Midbrain (tissue), 1 donor: Measurements from ENCODE around the gene PKD1.

Source experiments
- DNase-seq: peaks from one replicate; lab custom pipeline; 2025; lab: John Stamatoyannopoulos, UW

PKD1 gene

DNA sequence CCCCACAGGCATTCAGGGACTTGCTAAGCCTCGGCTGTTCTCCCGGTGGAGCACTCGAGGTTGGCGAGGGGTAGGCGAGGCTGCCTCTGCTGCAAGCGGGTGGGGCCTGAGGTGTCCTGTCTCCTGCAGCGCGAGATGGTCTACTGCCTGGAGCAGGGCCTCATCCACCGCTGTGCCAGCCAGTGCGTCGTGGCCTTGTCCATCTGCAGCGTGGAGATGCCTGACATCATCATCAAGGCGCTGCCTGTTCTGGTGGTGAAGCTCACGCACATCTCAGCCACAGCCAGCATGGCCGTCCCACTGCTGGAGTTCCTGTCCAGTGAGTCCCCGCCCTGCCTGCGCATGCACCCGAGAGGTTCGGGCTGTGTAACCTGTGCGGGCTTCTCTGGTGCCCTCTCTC, 61.6 kb downstream of the PKD1 start:
- no peak for DNase-seq

DNA sequence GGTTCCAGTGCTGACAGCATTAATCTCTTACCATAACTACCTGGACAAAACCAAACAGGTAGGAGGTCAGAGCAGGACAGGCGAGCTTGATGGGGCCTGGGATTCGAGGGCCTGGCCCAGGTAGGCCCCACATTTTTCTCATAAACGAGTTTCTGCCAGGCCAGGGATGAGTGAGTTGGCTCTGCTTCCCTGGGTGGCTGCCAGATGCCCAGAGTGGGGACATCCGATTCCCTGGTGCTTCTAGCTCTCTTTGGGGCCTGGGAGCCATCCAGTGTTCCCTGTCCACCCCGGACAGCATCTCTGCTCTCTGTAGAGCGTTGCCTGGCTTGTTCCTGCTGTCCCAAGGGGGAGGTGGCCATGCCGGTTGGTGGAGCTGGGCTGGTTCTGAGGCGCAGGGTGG, 62.8 kb downstream of the PKD1 start:
- DNase-seq = no peak

DNA sequence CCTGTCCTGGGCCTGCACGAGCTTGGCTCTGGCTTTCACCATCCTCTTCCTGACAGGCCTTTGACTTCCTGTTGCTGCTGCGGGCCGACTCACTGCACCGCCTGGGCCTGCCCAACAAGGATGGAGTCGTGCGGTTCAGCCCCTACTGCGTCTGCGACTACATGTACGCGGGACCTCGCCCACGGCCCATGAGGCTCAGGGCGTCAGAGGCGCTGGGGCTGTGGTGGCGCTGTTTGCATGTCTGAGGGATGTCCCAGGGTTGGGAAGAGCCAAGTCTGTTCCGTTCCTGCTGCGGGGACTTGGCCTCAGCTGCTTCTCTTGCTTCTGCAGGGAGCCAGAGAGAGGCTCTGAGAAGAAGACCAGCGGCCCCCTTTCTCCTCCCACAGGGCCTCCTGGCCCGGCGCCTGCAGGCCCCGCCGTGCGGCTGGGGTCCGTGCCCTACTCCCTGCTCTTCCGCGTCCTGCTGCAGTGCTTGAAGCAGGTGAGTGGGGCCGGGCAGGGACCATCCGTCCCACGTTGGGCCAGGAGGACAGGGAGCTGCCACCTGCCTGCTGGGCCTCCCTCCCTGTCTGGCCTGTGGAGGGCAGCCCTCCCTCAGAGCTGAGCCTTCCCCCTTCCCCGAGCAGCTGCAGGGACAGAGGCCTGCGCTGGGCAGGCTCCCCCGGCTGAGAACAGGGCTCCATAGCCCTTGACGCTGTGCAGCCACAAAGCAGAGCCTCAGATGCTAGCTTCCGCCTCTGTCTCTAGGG, 64.1 kb downstream of the PKD1 start:
- DNase-seq = no peak

DNA sequence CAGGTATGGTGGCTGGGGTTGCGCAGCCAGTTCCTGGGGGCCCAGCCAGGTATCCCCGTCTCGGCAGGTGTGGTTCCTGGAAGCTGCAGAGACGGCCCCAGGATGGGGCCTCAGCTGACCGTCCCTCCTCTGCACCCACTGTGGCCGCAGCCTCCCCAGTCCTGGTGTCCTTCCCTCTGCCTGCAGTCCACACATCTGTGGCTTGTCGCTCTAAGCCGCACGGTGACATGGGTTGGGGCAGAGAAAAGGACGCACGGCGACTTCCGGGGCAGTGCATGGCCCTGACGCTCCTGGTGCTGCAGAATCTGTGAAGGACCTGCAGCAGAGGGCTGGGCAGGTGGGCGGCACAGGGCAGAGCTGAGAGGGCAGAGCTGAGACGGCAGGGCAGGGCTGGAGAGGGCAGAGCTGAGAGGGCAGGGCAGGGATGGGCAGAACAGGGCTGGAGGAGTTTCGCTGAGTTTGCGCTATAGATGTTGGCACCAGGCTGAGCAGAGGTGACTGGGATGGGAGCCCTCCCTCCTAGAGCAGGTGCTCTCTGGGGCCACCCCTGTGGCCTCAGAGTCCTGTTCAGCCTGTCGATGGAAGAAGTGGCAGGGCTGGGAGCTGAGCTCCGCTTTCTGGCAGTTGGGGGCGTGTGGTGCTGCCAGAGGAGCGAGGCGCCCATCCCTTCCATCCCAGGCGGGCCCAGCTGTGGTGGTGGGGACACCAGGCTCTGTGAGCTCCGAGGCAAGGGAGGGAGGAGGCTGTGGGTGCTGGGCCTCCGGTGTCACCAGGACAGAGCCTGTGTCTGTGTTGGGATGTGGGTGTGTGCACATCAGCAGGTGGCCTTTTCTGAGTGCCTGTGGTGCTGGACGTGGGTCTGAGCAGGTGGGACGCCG, 64.9 kb downstream of the PKD1 start:
- DNase-seq = no peak

DNA sequence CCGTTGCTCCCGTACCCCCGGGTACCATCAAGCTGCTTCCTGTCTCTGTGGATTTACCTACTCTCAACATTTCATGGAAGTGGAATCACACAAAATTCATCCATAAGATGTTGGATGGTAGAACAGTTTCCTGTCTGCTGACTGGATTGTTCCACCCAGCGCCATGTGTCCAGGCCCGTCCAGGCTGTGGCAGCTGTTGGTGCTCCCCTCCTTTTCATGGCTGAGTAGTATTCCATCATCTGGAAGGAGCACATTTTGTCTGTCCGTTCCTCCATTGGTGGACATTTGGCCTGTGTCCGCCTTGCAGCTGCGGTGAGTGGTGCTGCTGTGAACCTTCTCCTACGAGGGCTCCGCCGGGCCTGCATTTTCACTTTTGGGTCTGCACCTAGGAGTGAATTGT, 69.6 kb downstream of the PKD1 start:
- DNase-seq = no peak

DNA sequence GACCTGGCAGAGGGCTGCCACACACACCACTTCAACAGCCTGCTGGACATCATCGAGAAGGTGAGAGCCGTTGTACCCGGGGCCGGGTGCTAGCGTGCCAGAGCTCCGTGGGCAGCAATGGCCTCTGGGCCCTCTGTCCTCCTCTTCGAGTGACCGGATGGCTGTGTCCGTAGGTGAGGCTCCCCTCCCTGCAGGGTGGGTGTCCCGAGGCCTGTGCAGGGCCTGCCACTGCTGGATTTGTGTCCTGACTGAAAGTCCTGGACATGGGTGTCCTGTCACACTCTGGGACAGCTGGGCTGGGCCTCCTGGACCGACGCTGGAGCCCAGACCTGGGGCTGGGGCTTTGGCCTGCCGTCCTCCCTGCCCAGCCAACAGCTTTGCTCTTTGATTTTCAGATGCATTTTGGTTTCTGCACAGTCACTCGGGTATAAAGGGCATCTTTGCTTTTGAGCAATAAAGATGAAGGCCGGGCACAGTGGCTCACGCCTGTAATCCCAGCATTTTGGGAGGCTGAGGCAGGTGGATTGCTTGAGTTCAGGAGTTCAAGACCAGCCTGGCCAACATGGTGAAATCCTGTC, 71.2 kb downstream of the PKD1 start:
- no peak for DNase-seq

DNA sequence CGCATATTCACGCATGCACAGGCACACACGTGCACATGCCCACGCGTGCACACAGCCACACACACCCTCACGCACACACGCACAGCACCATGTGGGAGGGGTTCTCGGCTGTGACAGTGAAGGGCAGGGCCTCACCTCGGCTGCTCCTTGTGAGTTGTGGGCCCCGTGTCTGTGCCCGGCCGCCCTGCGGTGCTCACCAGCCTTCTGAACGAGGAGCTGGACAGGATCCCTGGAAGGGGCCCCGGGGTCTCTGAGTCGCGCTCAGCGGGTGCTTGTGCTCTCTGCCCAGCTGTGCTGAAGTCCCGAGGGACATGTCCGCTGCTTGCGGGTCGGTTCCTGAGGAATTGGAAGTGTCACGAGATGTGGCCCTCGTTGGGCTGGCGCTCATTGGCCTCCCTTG, 71.8 kb downstream of the PKD1 start:
- no peak for DNase-seq

DNA sequence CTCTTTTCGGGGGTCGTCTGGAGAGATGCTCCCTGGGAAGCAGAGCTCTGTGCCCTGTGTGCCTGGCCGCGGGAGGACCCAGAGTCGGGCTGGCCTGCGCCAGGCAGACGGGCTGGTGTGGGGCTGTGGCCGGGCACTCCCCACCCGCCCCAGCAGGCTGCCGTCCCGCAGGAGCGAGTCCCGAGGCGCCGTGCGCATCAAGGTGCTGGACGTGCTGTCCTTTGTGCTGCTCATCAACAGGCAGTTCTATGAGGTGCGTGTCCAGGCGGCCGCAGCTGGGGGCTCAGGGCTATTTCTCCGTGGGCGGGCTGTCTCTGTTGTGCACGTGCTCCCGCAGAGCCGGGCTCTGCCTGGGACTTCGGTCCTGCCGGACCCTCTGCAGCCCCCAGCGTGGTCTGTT, 72.9 kb downstream of the PKD1 start:
- DNase-seq = no peak

DNA sequence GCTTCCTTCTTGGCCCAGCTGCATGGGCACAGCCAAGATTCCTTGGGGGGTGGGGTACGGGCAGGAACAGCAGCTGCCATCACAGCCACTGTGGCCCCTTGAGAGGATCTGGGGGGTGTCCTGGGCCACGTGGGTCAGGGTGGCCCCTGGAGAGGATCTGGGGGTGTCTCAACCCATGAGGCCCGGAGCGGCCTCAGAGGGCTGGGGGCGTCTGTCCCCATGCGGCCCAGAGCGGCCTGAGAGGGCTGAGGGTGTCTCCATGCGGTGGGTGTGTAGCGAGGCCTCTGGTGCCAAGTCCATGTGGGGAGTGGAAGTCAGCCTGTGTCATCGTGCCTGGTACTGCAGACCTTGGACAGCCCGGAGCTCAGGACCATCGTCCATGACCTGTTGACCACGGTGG, 74.2 kb downstream of the PKD1 start:
- DNase-seq = no peak

DNA sequence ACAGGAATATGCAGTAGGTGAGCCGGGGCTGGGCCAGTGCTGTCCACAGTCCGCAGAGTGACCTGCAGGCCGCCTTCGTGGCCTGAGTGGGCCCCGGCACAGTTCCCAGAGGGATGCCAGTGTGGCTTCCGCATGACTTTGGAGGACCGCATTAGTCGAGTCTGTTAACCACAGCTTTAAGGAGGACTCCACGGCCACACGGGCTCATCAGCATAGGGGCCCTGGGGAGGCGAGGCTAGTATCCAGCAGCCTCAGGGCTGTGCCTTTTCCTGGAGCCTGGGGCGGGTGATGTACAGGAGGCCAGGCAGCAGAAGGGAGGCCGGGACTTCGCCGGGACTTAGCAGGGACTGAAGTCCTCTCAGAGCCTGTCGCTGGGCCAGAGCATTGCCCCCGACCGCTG, 74.7 kb downstream of the PKD1 start:
- DNase-seq = no peak

DNA sequence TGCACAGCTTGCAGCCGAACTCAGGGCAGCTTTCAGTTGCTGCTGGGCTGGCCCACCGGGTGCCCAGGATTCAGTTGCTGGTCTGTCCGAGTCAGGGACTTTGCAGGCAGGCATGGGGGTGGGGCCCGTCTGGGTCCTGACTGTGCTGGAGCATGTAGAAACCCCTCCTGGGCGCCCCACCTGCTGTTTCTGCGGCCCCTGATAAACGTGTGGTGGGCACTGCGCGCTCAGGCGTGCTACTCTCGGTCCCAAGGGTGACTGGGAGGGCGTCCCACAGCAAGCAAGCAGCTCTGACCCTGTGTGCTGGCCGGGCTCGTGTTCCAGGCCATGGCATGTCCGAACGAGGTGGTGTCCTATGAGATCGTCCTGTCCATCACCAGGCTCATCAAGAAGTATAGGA, 75.4 kb downstream of the PKD1 start:
- DNase-seq = no peak

DNA sequence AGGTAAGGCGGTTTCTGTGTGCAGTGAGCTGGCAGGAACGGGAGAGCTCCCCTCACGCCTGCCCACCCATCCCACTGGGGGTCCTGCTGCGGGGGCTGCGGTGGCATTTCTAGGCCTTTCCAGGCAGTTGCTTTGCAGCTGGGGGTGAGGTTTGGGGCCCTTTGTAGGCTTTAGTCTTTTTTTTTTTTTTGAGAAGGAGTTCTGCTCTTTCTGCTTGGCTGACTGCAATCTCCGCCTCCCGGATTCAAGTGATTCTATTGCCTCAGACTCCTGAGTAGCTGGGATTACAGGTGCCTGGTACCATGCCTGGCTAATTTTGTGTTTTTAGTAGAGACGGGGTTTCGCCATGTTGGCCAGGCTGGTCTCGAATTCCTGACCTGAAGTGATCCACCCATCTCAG, 76.8 kb downstream of the PKD1 start:
- no peak for DNase-seq

DNA sequence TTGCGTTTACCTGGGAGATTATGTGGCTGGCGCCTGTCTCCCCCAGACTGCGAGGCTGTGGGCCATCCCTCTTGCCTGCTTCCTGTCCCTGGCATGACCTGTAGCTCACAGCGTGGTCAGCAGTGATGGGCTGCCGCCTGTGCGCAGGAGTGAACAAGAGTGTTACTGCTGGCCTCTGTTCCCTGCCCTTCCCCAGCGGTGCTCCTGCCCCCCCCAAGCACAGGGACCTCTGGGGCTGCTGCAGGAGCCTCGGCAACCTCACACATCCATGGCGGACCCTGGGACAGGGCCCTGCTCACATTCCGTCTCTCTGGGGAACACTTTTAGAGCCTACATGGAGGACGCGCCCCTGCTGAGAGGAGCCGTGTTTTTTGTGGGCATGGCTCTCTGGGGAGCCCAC, 77.3 kb downstream of the PKD1 start:
- no peak for DNase-seq

DNA sequence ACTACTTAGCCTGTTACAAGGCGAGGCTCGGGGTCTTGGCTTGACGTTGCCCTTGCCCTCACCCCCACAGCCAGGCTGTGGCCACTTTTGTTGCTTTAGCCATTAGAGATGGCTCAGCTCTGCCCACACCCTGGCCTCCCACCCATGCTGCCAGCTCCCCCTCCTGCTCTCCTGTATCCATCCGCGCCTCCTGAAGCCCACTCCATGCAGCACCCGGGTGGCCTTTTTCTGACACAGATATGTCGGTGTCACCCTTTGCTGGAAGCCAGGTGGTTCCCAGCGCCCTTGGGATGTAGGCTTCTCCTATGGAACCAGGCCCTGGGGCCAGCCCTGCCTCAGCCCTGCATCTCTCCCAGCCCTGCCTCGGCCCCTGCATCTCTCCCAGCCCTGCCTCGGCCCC, 78.3 kb downstream of the PKD1 start:
- DNase-seq = no peak

DNA sequence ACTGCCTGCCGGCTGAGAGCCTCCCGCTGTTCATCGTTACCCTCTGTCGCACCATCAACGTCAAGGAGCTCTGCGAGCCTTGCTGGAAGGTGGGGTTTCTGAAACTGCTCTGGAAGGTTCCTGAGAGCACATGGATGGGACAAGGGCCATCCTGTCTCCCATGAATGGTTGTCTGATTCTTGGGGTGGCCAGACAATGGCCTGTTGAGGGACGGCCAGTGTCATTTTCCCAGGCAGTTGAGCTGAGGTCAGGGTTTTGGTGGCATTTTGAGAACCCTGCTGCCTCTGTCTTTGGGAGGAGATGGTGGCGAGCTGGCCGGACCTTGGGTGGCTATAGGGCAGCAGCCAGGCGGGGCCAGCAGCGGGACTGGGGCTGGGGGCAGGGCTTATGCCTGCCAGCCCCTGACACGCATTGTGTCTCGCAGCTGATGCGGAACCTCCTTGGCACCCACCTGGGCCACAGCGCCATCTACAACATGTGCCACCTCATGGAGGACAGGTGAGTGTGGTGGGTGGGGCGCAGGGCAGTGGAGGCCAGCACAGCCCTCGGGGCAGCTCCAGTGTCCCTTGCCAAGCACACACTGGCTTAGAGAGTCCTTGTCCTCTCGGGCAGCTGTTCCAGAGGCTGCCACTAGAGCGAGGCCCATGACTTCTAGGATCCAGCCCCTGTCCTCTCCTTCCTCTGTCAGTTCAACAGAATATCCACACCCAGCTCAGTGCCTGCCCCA, 78.9 kb downstream of the PKD1 start:
- DNase-seq = peak; percentile 38

DNA sequence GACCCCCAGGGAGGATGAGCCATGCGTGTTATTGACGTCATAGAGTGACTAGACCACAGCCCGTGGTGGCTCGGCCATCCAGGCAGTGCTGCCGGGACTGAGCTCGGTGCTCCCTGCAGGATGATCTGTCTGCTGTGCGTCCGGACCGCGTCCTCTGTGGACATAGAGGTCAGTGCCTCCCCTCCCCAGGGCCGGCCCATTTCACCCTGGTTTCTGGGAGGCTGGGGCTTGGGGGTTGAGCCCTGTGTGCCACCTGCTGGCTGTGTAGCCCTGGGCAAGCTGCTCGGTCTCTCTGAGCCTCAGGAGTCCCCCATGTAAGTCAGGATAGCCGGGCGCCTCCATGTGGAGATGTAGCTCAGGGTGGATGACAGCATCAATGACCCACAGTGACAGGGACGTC, 79.6 kb downstream of the PKD1 start:
- DNase-seq = peak; percentile 2

DNA sequence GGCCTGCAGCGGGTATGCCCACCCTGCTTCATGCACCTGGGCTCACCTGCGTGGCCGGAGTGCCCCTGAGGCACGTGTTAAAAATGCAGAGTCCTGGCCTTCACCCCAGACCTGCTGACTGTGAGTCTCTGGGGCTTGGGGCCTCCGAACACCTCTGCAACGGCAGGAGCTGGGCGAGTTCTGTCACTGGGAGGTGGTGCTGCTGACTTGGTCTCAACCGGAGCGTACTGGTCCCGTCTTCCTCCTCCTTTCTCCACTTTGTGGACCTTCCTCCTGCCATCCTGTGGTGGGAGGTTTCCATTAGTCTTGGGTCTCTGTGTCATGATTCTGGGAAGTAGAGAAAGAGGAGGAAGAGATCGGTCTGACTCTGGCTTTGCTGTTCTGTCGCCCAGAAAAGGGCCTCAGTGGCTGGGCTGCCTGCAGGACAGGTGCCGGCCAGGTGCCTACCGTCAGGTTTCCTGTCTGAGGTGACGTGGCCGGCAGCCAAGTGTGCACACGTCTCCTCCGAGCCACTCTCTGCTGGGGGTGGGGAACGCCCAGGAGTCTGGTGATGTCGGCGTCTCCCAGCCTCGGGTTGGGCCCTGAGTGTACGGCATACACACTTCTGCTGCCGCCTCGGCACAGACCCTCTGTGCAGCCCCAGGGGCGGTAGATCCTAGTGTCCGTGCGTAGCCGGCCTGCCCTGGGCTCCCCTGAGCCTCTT, 81.0 kb downstream of the PKD1 start:
- DNase-seq = no peak

DNA sequence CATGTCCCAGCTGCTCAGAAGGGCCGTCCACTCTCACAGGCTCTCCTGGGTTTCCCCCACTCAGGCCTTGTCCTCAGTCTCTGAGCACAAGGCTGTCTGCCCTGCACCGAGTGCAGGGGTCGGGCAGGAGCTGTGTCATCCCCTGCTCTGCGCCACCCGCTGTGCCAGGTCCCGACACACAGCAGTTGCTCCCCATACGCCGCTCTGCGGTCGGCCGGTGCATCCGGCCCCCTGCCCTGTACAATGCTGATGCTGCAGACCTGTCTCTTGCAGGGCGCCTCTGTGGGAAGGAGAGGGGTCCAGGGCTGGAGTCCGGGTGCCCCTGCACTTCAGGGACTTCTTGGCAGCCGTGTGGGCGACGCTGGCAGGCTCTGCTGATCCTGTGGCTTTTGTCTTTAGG, 81.8 kb downstream of the PKD1 start:
- no peak for DNase-seq

DNA sequence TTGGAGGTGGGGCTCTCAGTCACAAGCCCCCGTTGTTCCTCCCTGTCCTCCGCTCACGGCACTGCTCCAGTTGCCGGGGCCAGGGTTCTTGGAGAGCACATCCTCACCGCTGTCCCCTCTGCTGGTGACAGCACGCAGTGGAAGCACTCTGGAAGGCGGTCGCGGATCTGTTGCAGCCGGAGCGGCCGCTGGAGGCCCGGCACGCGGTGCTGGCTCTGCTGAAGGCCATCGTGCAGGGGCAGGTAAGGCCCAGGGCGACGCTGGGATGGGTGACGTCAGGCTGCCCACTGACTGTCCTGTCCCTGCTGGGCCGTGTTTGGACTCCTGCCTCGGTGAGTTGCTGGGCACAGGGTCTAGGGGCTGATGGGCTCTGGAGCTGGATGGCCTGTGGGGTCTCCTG, 82.5 kb downstream of the PKD1 start:
- no peak for DNase-seq

DNA sequence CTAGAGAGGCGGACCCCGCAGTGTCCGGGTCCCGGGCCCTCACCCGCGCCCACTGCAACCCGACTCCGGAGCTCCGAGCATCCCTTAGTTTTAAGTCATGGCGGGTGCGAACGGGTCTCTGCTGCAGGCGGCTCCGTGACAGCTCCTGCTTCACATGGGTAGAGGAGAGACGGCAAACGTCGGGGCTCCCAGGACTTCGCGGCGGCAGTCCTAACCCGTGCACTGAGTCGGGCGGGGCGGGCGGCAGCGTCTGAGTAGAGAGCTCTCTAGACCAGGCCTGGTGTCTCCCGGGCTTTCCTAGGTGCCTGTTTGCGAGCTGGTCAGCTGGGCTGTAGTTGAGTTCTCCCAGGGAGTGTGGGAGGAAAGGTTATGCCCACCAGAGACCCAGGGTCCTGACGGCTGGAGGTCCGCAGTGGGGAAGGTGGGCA, 87.6 kb downstream of the PKD1 start:
- DNase-seq = no peak

DNA sequence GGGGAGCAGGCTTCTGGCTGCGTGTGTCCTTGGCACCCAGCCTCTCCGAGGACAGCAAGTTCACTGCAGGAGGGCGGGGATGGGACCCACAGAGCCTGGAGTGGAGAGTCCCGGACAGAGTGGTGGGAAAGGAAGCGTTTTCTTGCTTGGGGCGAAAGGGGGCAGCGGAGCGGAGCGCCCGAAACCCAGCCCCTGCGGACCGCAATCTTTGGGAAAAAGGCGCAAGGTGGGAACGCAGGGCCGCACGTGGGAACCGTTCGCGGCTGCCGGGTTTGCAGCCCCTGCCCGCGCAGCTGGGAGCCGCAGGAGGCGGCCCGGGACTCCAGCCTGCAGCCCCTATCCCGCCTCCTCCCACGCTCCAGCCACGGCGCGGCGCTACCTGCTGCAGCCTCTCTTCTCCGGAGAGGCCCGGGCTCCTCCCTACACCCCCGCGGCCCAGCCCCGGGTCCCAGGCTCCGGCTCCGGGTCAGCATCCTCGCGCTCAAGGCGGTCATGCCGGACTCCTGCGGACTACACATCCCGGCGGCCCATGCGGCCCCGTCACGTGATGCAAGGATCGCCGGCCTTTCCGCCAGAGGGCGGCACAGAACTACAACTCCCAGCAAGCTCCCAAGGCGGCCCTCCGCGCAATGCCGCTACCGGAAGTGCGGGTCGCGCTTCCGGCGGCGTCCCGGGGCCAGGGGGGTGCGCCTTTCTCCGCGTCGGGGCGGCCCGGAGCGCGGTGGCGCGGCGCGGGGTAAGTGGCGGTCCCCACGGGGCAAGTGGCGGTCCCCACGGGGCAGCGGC, 88.2 kb downstream of the PKD1 start, which contains the start of the genes NTHL1 and TSC2:
TSS of gene NTHL1 (minus strand) at position 505 of the 786 bp plus-strand sequence. CDS start at position 494, 11 bp downstream.
TSS of gene TSC2 (plus strand) at position 656 of the 786 bp plus-strand sequence. CDS start 631 bp downstream, outside the sequence.
- DNase-seq = peak; percentile 98
